IPS-NIHi7 (cell line): ENCODE results near the gene CNR2.
"Not testable (repeated sequence)": the region's sequence is repeated elsewhere in the genome, so short reads cannot be mapped to it uniquely, and the experiment has no call there.

Source experiments
- DNase-seq: peaks from one replicate; pipeline ENCODE4 v3.0.0; 2012; ENCODE audit warnings: mixed read lengths; ENCODE audit errors: extremely low spot score

The CNR2 gene

DNA sequence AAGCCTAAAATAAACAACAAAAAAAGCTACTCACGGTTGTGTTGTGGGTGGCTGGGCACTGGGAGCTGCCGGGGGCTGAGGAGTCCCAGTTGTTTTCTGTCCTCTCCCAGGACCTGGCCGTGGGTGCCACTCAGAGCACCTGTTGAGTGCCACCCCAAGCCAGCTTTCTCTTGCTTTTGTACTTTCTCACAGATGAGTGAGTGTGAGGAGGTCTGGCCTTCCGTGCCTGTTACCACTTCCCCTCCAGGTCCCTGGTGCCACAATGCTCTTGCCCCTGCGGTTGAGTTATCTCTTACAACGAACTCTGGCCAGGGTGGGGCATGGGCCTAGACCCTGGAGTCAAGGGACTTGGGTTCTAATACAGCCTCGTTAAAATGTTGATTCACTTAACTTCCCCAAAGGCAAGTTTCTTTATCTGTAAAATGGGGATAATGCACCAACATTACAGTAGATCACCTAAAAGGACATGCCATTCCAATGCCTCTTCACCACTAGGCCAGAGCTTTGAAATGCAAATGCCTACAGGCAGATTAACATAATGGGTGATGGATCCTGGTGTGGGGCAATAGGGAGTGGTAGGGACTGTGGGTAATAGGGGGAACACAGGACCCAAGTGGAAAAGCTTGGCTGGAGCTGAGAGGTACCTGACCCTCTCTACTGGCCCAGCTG lies at the start of gene CNR2:
CNR2 (minus strand) TSS at position 151 of the 669 bp plus-strand sequence. CDS start 37,745 bp downstream, outside the sequence.
- DNase-seq = no peak

DNA sequence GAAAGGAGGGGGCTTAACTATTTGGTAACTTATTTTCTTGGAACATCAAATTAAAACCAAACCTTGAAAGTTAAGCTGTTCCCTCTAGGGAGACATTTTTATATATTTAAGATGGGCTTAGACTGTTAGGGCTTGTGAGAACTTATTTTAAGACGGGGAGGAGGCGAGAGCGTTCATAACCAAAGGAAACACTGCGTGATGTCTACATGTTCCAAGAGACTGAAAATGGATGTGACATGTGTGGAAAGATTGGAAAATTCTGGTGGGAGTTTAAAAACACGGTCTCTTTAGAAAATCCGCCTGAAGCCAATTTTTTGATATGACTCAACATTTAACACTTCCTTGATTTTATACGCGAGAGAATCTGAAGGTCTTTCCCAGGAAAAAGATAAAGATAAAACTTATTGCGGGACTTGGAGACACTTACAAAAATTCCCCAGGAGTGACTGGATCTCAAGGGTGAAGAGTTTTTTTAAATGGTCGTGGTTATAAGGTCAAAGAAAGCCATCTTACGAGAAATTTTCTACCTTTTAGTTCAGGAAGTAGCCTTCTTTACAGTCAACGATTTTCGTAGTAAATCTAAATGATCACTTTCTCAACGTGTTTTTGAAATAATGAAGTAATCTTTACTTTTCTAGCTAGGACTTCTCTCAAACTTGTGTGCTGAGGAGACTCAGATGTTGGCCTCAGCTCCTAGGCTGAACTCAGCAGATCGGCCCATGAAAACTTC lies 47.3 kb upstream of the CNR2 start:
- DNase-seq = no peak

DNA sequence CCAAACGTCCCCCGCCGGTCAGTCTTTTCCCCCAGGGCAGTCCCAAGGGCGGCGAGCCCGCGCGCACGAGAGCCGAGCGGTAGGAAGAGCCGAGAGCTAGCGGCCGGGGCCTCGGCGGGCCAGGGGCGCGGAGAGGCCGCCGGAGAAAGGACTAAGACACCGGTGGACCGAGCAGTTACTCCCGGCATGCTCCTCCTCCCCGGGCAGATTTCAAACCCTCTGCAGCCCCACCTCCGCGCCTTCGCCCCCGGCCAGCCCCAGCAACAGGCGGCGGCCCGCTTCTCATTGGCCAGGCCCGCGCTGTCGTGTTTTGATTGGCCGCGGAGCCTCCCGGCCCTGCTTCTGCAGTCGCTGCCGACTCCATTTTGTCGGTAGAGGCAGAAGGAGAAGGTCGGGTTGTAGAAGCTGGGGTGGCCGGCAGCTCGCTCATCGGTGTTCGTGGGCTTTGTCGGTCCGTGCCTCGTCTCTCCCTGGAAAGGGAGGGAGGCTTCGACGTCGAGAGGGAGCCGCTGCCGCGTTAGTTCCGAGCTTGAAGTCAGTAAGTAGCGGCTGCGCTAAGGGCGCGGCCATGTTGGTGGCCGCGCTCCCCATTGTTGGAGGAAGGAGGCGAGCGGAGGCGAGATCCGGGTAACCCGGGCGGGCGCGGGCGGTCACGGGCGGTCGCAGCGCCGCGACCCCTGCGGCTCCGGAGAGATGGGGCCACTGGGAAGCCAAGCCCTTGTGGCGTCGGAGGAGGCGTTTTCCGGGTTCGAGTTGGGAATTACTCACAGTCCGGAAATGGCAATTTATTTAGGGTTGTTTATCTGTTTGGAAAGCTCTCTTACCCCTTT lies 46.5 kb upstream of the CNR2 start, which contains the start of gene PNRC2:
PNRC2 (plus strand) TSS at position 368 of the 830 bp plus-strand sequence. CDS start 1,630 bp downstream, outside the sequence.
- peak; percentile 99 for DNase-seq

DNA sequence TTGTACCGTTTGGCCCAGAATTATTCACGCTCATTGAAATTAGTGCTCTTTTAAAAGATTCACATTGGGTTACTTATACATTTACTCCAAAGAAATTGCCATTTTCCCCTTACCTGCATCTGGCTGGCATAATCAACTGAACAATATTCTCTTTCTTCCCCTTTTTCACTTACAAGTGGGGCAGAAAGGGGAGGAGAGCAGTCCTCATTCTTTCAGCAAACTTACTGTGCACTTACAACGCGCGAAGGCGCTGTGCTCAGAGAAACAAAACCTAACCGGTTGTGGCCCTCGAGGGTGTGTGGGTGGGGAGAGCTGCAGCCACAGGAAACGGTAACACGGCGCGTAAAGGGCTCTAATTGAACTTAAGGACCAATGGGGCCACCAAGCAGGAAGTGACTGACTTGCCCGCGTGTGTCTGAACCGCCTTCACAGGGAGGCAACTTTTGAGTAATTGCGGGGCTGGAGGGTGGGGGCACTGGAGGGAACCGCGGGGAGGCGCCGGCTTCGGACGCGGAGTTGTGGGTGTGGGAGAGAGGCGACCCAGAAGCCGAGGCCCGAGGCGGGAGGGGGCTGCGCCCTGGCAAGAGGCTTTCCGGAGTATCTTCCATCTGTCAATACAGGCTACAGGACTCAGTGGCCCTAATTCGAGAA lies 45.8 kb upstream of the CNR2 start:
- peak; percentile 77 for DNase-seq

DNA sequence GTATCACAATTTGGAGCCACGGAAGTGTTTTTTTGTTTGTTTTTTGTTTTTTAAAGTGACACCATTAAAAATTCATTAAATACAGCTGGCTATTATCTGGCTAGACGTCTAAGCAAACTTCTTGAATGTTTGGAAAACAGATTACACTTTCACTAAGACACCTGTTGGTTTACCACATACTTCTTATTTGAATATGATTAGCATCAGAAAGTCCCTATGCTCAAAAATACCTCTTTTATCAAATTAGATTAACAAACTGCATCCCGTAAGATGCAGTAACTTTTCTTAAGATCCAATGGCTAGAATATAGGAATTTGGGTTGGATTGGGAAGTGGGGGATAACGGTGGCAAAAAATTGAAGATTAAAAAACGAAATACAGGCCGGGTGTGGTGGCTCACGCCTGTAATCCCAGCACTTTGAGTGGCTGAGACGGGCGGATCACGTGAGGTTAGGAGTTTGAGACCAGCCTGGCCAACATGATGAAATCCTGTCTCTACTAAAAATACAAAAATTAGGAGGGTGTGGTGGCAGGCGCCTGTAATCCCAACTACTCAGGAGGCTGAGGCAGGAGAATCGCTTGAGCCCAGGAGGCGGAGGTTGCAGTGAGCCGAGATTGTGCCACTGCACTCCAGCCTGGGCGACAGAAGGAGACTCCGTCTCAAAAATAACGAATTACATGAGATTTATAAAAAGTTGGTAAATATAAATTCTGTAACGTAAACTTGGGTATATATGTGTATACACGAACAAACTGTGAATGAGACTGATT lies 45.1 kb upstream of the CNR2 start:
- DNase-seq = not testable (repeated sequence)

DNA sequence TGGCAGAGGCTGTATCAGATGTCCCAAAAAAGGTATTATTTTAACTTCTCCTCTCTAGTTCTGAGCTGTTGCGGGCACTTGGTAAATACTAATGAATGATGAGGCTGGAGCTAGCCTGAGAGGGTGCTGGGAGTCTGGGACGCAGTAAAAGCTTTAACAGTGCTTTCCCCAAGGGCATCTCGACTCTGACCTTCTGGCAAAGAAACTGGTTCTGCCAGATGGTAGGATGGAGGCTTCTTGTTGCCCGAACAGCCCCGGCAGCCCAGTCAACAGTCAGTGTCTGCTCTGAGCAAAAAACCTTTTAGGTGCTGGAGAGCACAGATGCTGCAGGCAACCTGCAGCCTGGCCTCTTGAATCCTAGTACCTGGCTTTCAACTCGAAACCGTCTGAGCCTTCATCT lies 43.9 kb upstream of the CNR2 start:
- peak; percentile 14 for DNase-seq

DNA sequence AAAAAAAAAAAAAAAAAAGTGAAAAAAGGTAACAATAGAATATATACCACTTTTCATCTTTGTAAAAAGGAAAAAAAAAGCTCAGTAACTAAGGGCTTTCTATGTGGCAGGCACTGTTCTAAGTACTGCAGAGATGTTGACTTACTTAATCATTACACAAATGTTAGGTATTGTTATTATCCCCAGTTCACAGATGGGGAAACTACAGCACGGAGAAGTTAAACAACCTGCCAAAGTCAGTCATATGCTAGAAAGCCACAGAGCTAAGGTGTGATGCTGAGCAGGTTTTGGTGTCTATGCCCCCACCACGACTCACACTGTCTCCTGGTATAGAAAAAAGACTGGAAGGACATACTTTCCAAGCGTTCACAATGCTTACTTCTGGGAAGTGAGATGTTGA lies 39.9 kb upstream of the CNR2 start:
- DNase-seq = no peak

DNA sequence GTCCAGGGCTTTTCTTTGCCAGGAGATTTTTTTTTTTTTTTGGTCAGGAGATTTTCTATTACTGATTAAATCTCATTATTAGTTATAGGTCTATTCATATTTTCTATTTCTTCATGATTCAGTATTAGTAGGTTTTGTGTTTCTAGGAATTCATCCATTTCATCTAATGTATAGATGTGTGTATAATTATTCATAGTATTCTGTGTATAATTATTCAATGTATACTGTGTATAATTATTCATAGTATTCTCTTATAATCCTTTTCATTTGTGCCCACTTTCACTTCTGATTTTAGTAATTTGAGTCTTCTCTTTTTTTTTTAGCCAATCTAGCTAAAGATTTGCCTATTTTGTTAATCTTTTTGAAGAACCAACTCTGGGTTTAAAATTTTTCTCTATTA lies 34.2 kb upstream of the CNR2 start:
- DNase-seq = no peak

DNA sequence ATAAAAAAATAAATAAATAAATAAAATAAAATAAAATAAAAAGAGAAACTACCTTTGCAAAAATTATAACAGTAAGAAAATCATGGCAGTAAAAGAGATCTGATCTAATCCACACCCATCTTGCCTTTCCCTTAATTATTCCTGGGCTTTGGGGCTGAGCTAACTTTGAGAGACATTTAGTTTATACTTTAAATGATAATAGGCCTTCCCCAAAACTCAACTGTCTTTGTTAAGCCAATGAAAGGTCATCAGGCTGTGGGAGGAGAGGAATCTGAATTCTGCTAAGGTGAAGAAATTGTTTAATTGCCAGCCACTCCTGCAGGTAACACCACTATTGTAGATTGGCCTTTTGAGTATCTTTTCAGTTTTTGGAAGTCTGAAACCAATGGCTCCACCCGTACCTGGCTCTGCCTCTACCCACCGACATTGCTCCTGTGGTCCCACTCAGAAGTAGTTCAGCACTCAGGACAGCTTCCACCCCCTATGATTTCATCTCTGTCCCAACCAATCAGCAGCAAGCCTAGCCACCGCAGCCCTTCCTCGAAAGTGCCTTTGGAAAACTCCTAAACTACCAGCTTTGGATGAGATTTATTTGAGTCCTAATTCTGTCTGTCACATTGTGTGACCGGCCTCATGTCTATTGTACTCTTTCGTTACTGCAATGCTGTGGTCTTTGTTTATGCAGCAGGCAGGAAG lies 23.5 kb upstream of the CNR2 start:
- DNase-seq = peak; percentile 72

DNA sequence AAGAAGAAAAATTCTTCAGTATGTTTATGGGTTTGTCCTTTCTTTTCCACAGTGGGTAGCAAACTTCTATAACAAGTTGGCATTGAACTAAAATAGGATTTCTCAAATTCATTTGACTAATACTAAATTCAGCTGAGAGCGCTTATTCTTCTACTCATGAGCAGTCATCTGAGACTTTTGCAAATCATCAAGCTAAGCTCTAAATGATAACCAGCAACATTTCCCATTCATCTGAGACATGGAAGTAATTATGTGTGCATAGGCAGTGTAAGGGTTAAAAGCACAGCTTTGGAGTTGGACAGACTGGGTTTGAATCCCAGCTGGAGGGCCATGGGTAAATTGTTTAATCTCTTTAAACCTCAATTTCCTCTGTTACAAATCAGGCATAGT lies 18.3 kb upstream of the CNR2 start:
- no peak for DNase-seq

DNA sequence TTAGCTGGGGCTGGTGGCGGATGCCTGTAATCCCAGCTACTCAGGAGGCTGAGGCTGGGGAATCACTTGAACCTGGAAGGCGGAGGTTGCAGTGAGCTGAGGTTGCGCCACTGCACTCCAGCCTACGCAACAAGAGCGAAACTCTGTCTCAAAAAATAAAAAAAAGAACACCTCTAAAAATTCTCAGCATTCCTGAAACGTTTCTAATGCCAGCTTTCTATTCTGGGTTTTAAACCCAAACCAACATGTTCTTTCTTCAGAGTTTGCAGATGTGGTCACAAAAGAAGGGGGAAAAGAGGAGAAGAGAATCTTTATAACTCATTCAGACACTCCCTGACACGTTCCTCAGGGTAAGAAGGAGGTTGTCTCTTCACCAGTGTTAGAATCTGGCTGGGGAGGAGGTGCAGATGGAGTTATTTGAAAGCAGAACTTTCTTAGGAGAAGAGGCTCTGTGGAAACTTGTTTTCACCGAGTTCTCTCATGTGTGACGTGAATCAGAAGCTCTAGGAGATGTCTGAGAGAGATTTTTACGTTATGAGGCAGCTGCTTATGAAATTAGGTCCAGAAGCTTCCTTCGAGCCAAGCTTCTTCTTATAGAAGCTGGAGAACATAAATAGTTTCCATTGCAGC lies 17.8 kb upstream of the CNR2 start:
- DNase-seq = no peak

DNA sequence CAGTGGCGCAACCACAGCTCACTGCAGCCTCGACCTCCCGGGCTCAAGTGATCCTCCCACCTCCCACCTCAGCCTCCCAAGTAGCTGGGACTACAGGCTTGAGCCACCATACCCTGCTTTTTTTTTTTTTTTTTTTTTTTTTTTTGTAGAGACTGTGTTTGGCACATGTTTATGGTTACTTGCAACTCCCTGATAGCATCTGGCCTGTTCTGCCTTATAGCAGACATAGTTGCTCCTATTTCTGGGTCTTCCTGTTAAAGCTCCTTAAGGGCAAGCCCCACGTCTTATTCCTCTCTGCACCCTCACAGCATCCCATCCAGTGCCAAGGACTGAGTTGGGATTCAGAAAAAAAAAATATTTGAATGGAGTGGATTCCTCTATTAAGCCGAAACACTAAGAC lies 17.1 kb upstream of the CNR2 start:
- DNase-seq = no peak

DNA sequence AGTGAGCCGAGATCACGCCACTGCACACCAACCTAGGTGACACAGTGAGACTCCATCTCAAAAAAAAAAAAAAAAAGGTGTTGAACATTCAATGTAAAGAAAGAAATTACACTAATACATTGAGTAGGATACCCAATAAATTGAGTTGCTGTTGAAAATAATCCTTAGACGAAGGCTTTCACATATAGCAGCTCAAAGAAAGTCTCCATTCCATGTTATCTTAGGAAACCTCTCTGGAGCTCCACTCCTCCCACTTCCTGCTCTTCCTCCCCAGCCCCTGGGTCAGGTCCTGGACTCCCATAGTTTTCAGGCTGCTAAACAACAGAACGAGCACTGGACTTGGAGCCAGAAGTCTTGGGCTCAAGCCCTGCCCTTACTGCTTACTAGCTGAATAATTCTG lies 15.6 kb upstream of the CNR2 start:
- no peak for DNase-seq

DNA sequence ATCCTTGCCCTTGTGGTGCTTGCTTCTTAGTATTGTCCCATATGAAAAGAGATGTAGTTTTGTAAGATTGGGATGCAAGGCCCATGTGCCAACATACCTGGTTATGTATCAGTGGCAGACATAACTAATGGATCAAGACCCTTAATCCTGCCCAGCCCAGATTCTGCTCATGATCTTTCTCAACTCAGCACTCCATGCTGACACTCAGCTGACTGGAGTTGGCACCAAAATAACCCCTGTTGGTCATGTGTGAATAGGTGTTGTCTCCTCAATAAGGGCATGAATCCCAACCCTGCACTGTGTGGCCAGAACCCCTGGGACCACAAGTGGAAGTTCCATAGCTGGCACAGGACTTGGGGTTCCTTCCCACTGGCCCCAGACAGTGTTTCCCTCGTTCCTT lies 13.9 kb upstream of the CNR2 start:
- DNase-seq = no peak

DNA sequence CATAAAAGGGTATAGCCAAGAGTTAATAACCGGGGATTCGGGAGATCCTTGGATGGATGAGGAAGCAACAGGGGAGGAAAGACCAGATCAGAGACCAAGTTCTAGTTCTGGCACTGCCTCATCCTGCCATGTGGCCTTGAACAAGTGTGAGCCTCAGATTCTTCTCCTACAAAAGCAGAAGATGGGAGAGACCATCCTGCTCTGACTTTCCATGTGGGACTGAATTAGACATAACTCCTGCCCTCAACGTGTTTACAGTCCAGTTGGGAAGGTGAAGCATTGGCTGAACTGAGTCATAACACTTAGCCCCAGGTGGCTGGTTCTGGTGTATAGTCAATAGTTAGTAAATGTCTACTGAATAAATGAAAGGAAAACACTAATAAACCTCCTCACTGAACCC lies 12.1 kb upstream of the CNR2 start:
- DNase-seq = no peak

DNA sequence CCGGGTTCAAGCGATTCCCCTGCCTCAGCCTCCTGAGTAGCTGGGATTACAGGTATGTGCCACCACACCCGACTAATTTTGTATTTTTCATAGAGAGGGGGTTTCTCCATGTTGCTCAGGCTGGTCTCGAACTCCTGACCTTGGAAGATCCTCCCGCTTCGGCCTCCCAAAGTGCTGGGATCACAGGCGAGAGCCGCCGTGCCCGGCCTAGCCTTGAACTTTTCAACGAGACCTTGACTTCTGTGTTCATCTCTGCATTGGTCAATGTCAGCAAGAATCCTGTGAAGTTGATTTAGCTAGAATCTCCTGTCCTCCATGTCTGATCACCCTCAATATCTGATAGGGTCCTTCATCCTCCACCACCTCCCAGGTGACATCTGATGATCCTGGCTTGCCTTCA lies 11.4 kb upstream of the CNR2 start:
- DNase-seq = no peak

DNA sequence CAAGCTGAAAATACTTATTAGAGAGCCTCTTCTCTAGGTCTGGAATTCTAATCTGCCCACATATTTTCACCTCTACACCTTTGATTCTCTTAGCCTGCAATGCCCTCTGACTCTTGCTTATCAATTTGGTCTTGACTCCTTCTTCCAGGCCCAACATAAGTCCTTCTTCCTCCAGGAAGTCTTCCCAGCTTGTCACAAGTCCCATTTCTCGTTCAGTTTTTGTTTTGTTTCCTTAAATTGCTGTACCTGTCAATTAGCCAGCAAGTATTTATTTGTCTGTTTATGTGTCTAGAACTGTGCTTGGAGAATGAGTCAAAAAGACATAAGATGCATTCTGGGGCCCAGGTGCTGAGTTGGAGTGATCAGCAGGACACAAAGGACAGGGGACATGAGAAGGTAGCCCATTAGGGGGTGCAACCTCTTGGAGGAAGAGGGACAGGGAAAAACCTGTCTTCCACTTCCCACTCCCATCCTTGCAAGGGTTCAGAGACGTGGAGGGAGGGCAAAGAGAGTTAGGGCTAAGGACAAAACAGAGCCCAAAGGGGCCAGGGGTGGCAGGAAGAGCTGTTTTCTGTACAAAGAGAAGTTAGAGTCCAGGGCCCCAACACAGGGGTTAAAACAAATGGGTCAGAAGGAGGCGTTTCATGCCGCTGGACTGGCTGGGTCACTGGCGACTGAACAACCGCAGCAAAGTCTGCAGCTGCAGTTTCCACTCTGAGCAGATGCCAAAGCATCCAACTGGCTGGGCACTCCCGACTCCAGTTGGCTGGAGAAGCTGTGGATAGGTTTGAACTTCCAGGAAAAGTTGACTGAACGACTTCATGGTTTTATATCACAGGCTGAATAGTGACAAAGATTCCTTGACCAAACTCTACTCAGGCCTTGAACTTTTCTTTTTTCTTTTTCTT lies 10.7 kb upstream of the CNR2 start:
- no peak for DNase-seq

DNA sequence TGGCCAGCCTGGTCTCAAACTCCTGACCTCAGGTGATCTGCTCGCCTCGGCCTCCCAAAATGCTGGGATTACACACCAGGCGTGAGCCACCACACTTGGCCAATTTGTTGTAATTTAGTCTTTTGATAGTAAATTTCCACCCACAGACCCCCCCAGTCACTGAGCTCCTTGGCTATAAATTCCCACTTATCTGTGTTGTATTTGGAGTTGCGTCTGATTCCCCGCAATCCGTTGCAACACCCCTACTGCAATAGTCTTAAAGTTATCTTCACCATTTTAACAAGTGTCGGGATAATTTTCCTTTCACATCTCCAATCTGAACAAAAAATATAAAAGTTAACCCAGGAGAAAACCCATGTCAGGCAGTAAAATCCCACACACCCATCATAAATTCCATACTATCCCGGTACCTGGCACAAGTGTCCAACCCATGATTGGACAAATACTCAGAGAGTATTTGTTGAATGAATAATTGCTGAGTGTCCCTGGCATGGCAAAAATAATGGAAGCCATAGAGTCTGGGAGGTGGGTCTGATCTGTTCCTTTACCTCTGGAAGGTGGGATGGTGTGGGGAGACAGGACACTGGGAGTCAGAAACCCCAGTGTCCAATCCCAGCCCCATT lies 9.3 kb upstream of the CNR2 start:
- no peak for DNase-seq
